ENCODE measurements around the gene CNOT3. TPM values are rescaled to one million over a fixed set of nuclear protein-coding genes. Genes with fewer than 3 reads are reported as not detected.

The CNOT3 gene
- total RNA-seq, 1 experiment from 2014 or later: 41.1 TPM

DNA sequence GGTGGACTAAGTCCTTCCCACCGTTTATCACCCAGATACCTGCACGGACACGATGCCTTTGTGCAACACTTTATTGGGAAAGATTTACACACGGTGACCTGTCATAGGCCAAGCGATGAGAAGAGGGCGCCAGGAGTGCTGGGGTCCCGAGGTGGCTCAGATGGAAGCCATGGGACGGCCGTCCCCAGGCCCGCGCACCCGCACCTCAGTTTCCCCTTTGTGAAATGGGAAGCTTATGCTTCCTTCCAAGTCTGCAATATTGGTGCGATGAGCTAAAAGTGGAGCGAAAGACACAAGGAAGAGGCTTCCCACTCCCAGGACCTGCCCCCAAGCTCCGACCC is 35.8 kb downstream of the CNOT3 start:
- no peak overlapping the region for H3K27ac ChIP-seq (ENCODE audit: low read length)
- CTCF ChIA-PET: interaction anchor here (1.0 kb wide), 2 partner anchors 15 to 16 kb away, joined by 3 to 4 read pairs; partner anchors contain the start of gene MBOAT7
- no peak overlapping the region for H3K9ac ChIP-seq (ENCODE audit: low read length)
- TF ChIP-seq EZH2phosphoT487 (IDR thresholded peaks at IDR 0.05; ENCODE audit: borderline replicate concordance, low read length) (no peak), EZH2 (IDR thresholded peaks at IDR 0.05; ENCODE audit: low read length, unreplicated experiment) (no peak)
- TF ChIP-seq, protein P1, sequence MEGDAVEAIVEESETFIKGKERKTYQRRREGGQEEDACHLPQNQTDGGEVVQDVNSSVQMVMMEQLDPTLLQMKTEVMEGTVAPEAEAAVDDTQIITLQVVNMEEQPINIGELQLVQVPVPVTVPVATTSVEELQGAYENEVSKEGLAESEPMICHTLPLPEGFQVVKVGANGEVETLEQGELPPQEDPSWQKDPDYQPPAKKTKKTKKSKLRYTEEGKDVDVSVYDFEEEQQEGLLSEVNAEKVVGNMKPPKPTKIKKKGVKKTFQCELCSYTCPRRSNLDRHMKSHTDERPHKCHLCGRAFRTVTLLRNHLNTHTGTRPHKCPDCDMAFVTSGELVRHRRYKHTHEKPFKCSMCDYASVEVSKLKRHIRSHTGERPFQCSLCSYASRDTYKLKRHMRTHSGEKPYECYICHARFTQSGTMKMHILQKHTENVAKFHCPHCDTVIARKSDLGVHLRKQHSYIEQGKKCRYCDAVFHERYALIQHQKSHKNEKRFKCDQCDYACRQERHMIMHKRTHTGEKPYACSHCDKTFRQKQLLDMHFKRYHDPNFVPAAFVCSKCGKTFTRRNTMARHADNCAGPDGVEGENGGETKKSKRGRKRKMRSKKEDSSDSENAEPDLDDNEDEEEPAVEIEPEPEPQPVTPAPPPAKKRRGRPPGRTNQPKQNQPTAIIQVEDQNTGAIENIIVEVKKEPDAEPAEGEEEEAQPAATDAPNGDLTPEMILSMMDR (conservative IDR thresholded peaks at IDR 0.05; ENCODE audit: low read depth, low read length): no peak
- no peaks in the 10 kb centered on the region for H3K9me3 ChIP-seq (ENCODE audit: low read length)
- H3F3A ChIP-seq (ENCODE audit: low read length, unreplicated experiment): no peaks in the 10 kb centered on the region
- no peaks in the 10 kb centered on the region for H4K20me1 ChIP-seq (ENCODE audit: low read length)
- H3K27me3 ChIP-seq (ENCODE audit: low read length): no peaks in the 10 kb centered on the region
- H2AFZ ChIP-seq (ENCODE audit: low read length): peak overlapping the region; percentile 18; the same call in 1 of the 2 replicates
- no peaks in the 10 kb centered on the region for H3K79me2 ChIP-seq (ENCODE audit: low read length)
- H3K36me3 ChIP-seq (ENCODE audit: low read depth, low read length): peaks cover 4% of the 10 kb centered on the region; the same call in 1 of the 2 replicates
- no peak for DNase-seq
- no peaks in the 10 kb centered on the region for H3K9me2 ChIP-seq (replicated peaks; ENCODE audit: low read length)
- intact Hi-C loops (cut with micrococcal nuclease): loop anchor here (2.0 kb wide), 1 partner anchor 15 kb away; the partner anchor contains the start of gene MBOAT7
- H3K4me1 ChIP-seq (ENCODE audit: insufficient read depth, low read length): peaks cover 10% of the 10 kb centered on the region; the same call in 1 of the 2 replicates
- H3K4me2 ChIP-seq (ENCODE audit: low read length): peak overlapping the region; percentile 43; the same call in 1 of the 2 replicates
- POLR2A ChIA-PET (ENCODE audit: unreplicated experiment): interaction anchor here (0.5 to 1.3 kb wide), 3 partner anchors 16 to 111 kb away, joined by 3 to 19 read pairs (median 6); partner anchors contain the start of gene MBOAT7
- H3K4me3 ChIP-seq (ENCODE audit: low read length): no peak overlapping the region
- no TSS peak for BruUV-seq (replicated peaks)
- no peak for ATAC-seq

DNA sequence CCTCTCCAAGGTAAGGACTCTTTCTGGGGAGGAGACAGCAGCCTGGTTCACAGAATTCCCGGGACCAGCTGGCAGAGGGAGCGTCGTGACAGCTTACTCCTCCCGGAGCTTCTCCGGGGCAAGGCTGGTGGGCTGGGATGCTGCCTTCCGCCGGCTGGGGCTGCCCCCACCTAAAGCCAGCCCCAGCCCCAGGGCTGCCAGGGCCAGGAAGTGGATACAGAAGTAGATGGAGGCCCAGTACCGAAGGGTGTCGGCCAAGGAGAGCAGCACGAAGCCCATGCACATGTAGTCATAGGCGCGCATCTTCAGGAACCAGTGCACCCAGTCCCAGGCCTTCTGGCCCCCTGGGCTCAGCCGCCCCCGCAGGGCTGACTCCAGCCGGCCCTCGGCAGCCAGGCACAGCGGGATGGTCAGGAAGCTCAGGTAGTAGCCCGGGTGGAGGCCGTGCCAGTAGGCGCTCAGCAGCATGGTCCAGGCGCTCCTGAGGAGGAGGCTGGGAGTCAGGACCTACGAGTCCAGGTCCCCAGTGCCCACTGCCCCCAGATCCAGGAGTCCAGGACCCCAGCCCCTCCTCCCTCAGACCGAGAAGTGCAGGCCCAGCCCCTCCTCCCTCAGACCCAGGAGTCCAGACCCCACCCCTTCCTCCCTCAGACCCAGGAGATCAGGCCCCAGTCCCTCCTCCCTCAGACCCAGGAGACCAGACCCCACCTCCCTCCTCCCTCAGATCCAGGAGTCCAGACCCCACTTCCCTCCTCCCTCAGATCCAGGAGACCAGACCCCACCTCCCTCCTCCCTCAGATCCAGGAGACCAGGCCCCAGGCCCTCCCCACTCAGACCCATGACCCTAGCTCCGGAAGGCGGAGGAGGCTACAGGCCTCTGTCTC is 36.6 kb downstream of the CNOT3 start:
- Histone ChIP-seq H2AFZ (ENCODE audit: low read length) (no peak overlapping the region), H3K9me3 (ENCODE audit: low read length) (no peaks in the 10 kb centered on the region), H3K4me1 (ENCODE audit: insufficient read depth, low read length) (peaks cover 10% of the 10 kb centered on the region; the same call in 1 of the 2 replicates), H3K4me2 (ENCODE audit: low read length) (no peak overlapping the region), H3K9me2 (replicated peaks; ENCODE audit: low read length) (no peaks in the 10 kb centered on the region), H4K20me1 (ENCODE audit: low read length) (no peaks in the 10 kb centered on the region), H3K36me3 (ENCODE audit: low read depth, low read length) (peaks cover 11% of the 10 kb centered on the region), H3K27ac (ENCODE audit: low read length) (no peak overlapping the region), H3K79me2 (ENCODE audit: low read length) (no peaks in the 10 kb centered on the region), H3K27me3 (ENCODE audit: low read length) (no peaks in the 10 kb centered on the region), H3F3A (ENCODE audit: low read length, unreplicated experiment) (no peaks in the 10 kb centered on the region), H3K9ac (ENCODE audit: low read length) (no peak overlapping the region), H3K4me3 (ENCODE audit: low read length) (no peak overlapping the region)
- POLR2A ChIA-PET (ENCODE audit: unreplicated experiment): interaction anchor here (0.7 to 1.3 kb wide), 2 partner anchors 15 kb away, joined by 3 to 5 read pairs; partner anchors contain the start of gene MBOAT7
- ATAC-seq (no peak), DNase-seq (peak; percentile 1)
- TF ChIP-seq EZH2 (IDR thresholded peaks at IDR 0.05; ENCODE audit: low read length, unreplicated experiment): no peak
- TF ChIP-seq EZH2phosphoT487 (IDR thresholded peaks at IDR 0.05; ENCODE audit: borderline replicate concordance, low read length): no peak
- TF ChIP-seq, protein P1 (conservative IDR thresholded peaks at IDR 0.05; ENCODE audit: low read depth, low read length): no peak
- intact Hi-C loops (cut with micrococcal nuclease): loop anchor here (2.0 kb wide), 1 partner anchor 15 kb away; the partner anchor contains the start of gene MBOAT7
- CTCF ChIA-PET: interaction anchor here (1.0 to 1.3 kb wide), 3 partner anchors 15 kb away, joined by 3 to 4 read pairs (median 3); partner anchors contain the start of gene MBOAT7
- BruUV-seq (replicated peaks): no TSS peak
